Keratinocyte (primary cell): Measurements from ENCODE around the gene QSOX2. TPM values are rescaled to one million over a fixed set of nuclear protein-coding genes. Genes with fewer than 3 reads are reported as not detected.
A peak's percentile ranks its signal among the peaks of the same experiment; 100 is the strongest.

Experiments used
- DNase-seq: peaks from one replicate; pipeline ENCODE4 v3.0.0-alpha.2; 2011; ENCODE audit warnings: low read depth, missing footprints, low spot score
- FAIRE-seq: peaks from 2 replicates; lab custom pipeline; 2011; peaks lifted over from hg19 to GRCh38; lab: Jason Lieb, UNC
- H2AFZ ChIP-seq: 2 replicates; pipeline ENCODE4 v1.6.0; 2012; ENCODE audit warnings: low read length, control low read depth, inconsistent platforms; ENCODE audit not compliant: control insufficient read depth
- H3K27ac ChIP-seq: 2 replicates; pipeline ENCODE4 v1.5.1; 2011; ENCODE audit warnings: low read length; ENCODE audit not compliant: control insufficient read depth, insufficient read depth
- H3K27me3 ChIP-seq: 3 replicates; pipeline ENCODE4 v1.6.0; 2011; ENCODE audit warnings: low read length; ENCODE audit not compliant: control insufficient read depth, insufficient read depth; ENCODE audit errors: extremely low read depth
- H3K36me3 ChIP-seq, 2 experiments: 2 replicates in 1 of 2; 3 replicates in 1 of 2; pipeline ENCODE4 v1.5.1; 2011; ENCODE audit warnings: low read length in 2 of 2, mild to moderate bottlenecking in 1 of 2; ENCODE audit not compliant: control insufficient read depth in 2 of 2, insufficient read depth in 2 of 2; ENCODE audit errors: extremely low read depth in 1 of 2
- H3K4me1 ChIP-seq: 3 replicates; pipeline ENCODE4 v1.5.1; 2011; ENCODE audit warnings: low read length; ENCODE audit not compliant: control insufficient read depth, insufficient read depth; ENCODE audit errors: extremely low read depth
- H3K4me2 ChIP-seq: 3 replicates; pipeline ENCODE4 v1.6.0; 2011; ENCODE audit warnings: low read depth, low read length; ENCODE audit not compliant: control insufficient read depth, insufficient read depth; ENCODE audit errors: extremely low read depth
- H3K4me3 ChIP-seq, 3 experiments: fragments of 200-600 bp in 1 of 3; sonication (generic) in 1 of 3; 2 replicates in 2 of 3; 3 replicates in 1 of 3; pipeline ENCODE4 v1.5.1; 2011 to 2016; ENCODE audit warnings: low read length in 3 of 3, mild to moderate bottlenecking in 3 of 3, control low read depth in 2 of 3, inconsistent platforms in 1 of 3, low read depth in 1 of 3, mixed read lengths in 1 of 3, mixed run types in 1 of 3, moderate library complexity in 1 of 3; ENCODE audit not compliant: control insufficient read depth in 2 of 3, insufficient read depth in 2 of 3; ENCODE audit errors: extremely low read depth in 1 of 3
- H3K79me2 ChIP-seq: 2 replicates; pipeline ENCODE4 v1.6.0; 2012; ENCODE audit warnings: low read length; ENCODE audit not compliant: control insufficient read depth, insufficient read depth
- H3K9ac ChIP-seq: 3 replicates; pipeline ENCODE4 v1.6.0; 2011; ENCODE audit warnings: low read length; ENCODE audit not compliant: control insufficient read depth, insufficient read depth; ENCODE audit errors: extremely low read depth
- H3K9me1 ChIP-seq: 3 replicates; pipeline ENCODE4 v1.6.0; 2011; ENCODE audit warnings: low read length; ENCODE audit not compliant: control insufficient read depth, insufficient read depth; ENCODE audit errors: extremely low read depth
- H3K9me3 ChIP-seq: 2 replicates; pipeline ENCODE4 v1.5.1; 2012; ENCODE audit warnings: low read depth, low read length; ENCODE audit not compliant: control insufficient read depth
- H4K20me1 ChIP-seq: 3 replicates; pipeline ENCODE4 v1.6.0; 2011; ENCODE audit warnings: low read length; ENCODE audit not compliant: control insufficient read depth, insufficient read depth; ENCODE audit errors: extremely low read depth
- CTCF ChIP-seq, 3 experiments: IDR thresholded peaks in 1 of 3; conservative IDR thresholded peaks in 1 of 3; optimal IDR thresholded peaks in 1 of 3; 2 replicates in 2 of 3; 3 replicates in 1 of 3; pipeline versions ENCODE3 to v1.5.1; 2011; ENCODE audit warnings: low read length in 3 of 3, mild to moderate bottlenecking in 3 of 3, moderate library complexity in 2 of 3, control low read depth in 1 of 3, inconsistent platforms in 1 of 3; ENCODE audit not compliant: insufficient read depth in 2 of 3; ENCODE audit errors: extremely low read depth in 1 of 3
- EZH2 ChIP-seq: IDR thresholded peaks from one replicate; pipeline ENCODE4 v1.6.1; 2012; ENCODE audit warnings: inconsistent platforms, mild to moderate bottlenecking, low read length, moderate library complexity
- dilution Hi-C: fragments of 300-500 bp; cut with MboI; formaldehyde crosslinking; loops from one replicate; pipeline ENCODE4 v1.7.0; 2020; ENCODE audit warnings: low sequenced_read_pairs; ENCODE audit not compliant: extremely low pct_ligation_motif_present
- polyA plus RNA-seq, 5 experiments: library from polyadenylated mRNA; depleted of rRNA in 3 of 5; stranded (reverse) in 3 of 5; stranded (forward) in 1 of 5; unstranded in 1 of 5; fragments of >200 nt; gene quantifications; 1 replicate in 1 of 5; 2 replicates in 3 of 5; 3 replicates in 1 of 5; pipeline versions ENCODE4 v1.2.1 to v1.2.3, GENCODE V29; 2011 to 2012; ENCODE audit warnings: missing spikeins in 2 of 5, low read depth in 1 of 5, low replicate concordance in 1 of 5

The QSOX2 gene
- polyA plus RNA-seq, 1 donor (not counting 4 experiments of a cell fraction or from before 2014, with no cell fraction given), result 11.9 TPM

DNA sequence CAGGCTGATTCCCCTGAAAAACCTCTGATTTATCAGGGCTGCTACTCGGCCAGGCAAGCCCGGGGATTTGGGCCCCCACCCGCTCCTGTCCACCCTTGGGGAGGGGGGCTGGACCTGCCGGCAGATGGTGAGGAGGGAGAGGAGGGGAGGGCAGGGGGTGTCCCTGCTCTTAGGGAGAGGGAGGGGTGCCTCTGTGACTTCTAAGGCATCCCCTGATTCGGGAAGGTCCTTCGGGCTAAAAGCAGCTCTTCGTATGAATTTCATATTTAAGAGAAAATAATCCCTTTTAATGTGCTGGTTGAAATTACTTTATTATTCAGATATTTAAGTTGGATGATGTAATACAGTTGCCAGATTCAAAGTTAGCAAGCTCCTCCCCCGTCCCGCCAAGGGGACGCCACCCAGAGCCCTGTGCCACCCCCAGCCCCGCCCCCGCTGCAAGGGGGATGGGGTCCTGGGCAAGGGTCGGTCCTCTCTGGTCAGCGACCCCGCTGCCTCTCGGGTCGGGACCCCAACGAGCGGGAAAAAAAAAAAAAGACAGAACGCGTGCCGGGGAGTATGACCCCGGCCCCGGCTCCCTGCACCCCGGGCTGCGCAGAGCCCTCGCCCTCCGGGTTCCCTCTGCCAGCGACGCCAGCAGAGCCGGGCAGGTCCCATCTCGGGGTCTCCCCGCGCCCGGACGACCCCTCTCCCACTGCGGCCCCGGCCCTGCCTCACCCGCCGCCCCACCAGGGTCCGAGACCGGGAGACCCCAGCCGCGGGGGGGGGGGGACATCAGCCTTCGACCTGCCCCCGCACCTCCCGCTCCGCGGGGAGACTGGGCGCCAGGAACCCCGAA is 53.1 kb downstream of the QSOX2 start:
- Histone ChIP-seq H3K9me3 (no peaks in the 10 kb centered on the region), H3K4me2 (no peak overlapping the region), H3K4me3 (no peak overlapping the region), H3K79me2 (no peaks in the 10 kb centered on the region), H3K4me1 (no peaks in the 10 kb centered on the region), H3K9me1 (no peaks in the 10 kb centered on the region), H4K20me1 (no peaks in the 10 kb centered on the region), H3K36me3 (no peaks in the 10 kb centered on the region), H3K9ac (no peak overlapping the region), H3K27me3 (peaks cover 92% of the 10 kb centered on the region), H2AFZ (no peak overlapping the region), H3K27ac (no peak overlapping the region)
- TF ChIP-seq EZH2 (peak; percentile 52), CTCF (optimal IDR thresholded peaks at IDR 0.05 in 1 of 3, IDR thresholded peaks at IDR 0.05 in 1 of 3, conservative IDR thresholded peaks at IDR 0.05 in 1 of 3; ENCODE audit: extremely low read depth in 1 of 3, insufficient read depth in 2 of 3, low read length in 3 of 3) (no peak)
- FAIRE-seq, result no peak
- no peak for DNase-seq
- dilution Hi-C loops, result no loop called here

- Histone ChIP-seq H3K27ac (no peak overlapping the region), H3K4me2 (no peak overlapping the region), H3K36me3 (no peaks in the 10 kb centered on the region), H3K4me3 (no peak overlapping the region), H2AFZ (no peak overlapping the region), H4K20me1 (no peaks in the 10 kb centered on the region), H3K9me3 (no peaks in the 10 kb centered on the region), H3K9me1 (no peaks in the 10 kb centered on the region), H3K9ac (no peak overlapping the region), H3K79me2 (no peaks in the 10 kb centered on the region), H3K4me1 (no peaks in the 10 kb centered on the region), H3K27me3 (peaks cover 92% of the 10 kb centered on the region)
- DNase-seq, result no peak
- FAIRE-seq, result no peak
- TF ChIP-seq CTCF (optimal IDR thresholded peaks at IDR 0.05 in 1 of 3, IDR thresholded peaks at IDR 0.05 in 1 of 3, conservative IDR thresholded peaks at IDR 0.05 in 1 of 3; ENCODE audit: extremely low read depth in 1 of 3, insufficient read depth in 2 of 3, low read length in 3 of 3), result no peak
- dilution Hi-C loops, result no loop called here
Measured at GRCh38 chr9:136191960-136192286, 53.7 kb downstream of the QSOX2 start.
